Raji (cell line): ENCODE results near the gene EP400.

Experiments
- POLR2A ChIP-seq: IDR thresholded peaks from 2 replicates; pipeline ENCODE4 v1.6.1; 2011; ENCODE audit warnings: low read depth, low read length, control low read depth; ENCODE audit not compliant: insufficient read depth

Gene EP400

GRCh38 chr12:132040906-132041606, 91.3 kb downstream of the EP400 start:
- no peak for TF ChIP-seq POLR2A

GRCh38 chr12:132043216-132043615, 93.5 kb downstream of the EP400 start:
- no peak for TF ChIP-seq POLR2A

- TF ChIP-seq POLR2A: no peak
Measured at GRCh38 chr12:132043770-132044467, 94.2 kb downstream of the EP400 start.

GRCh38 chr12:132044661-132045412, 95.1 kb downstream of the EP400 start:
- TF ChIP-seq POLR2A: no peak

- TF ChIP-seq POLR2A: no peak
Measured at GRCh38 chr12:132045751-132046150, 96.0 kb downstream of the EP400 start.

- TF ChIP-seq POLR2A: no peak
Measured at GRCh38 chr12:132046561-132046960, 96.8 kb downstream of the EP400 start.

GRCh38 chr12:132049442-132049841, 99.7 kb downstream of the EP400 start:
- TF ChIP-seq POLR2A: no peak

- no peak for TF ChIP-seq POLR2A
Measured at GRCh38 chr12:132049876-132050275, 100.1 kb downstream of the EP400 start.

GRCh38 chr12:132052196-132052932, 102.6 kb downstream of the EP400 start:
- TF ChIP-seq POLR2A: no peak

- no peak for TF ChIP-seq POLR2A
Measured at GRCh38 chr12:132053338-132054330, 103.9 kb downstream of the EP400 start.

- TF ChIP-seq POLR2A: no peak
Measured at GRCh38 chr12:132054983-132055382, 105.2 kb downstream of the EP400 start.

GRCh38 chr12:132055535-132056096, 105.9 kb downstream of the EP400 start:
- no peak for TF ChIP-seq POLR2A

- TF ChIP-seq POLR2A: no peak
Measured at GRCh38 chr12:132056320-132056719, 106.6 kb downstream of the EP400 start.

- no peak for TF ChIP-seq POLR2A
Measured at GRCh38 chr12:132056951-132057350, 107.2 kb downstream of the EP400 start.
